Activated CD8-positive, alpha-beta T cell treated with anti-CD3 and anti-CD28 coated beads for 36 hours (primary cell): ENCODE results near the gene EFCAB10. TPM values are rescaled to one million over a fixed set of nuclear protein-coding genes. Genes with fewer than 3 reads are reported as not detected.
A peak's percentile ranks its signal among the peaks of the same experiment; 100 is the strongest.

Experiments
- ATAC-seq: fragments of 200-7000 bp; cut with Tn5 transposase; one replicate; pipeline ENCODE4 v1.10.0; 2021; ENCODE audit warnings: mild to moderate bottlenecking, moderate library complexity
- CTCF ChIA-PET: fragments of 350-600 bp; sonication (Branson Sonifier 250); formaldehyde crosslinking; loops from one replicate; lab custom pipeline; 2021; ENCODE audit warnings: antibody characterized with exemption; lab: Charles Lee
- POLR2A ChIA-PET: fragments of 350-600 bp; sonication (Branson Sonifier 250); formaldehyde crosslinking; loops from one replicate; lab custom pipeline; 2021; ENCODE audit warnings: antibody characterized with exemption; lab: Charles Lee
- DNase-seq: peaks from one replicate; pipeline ENCODE4 v3.0.0-alpha.2; 2020
- H3K27ac Mint-ChIP-seq: one replicate; pipeline ENCODE4 v1.8.0; 2021; ENCODE audit warnings: mild to moderate bottlenecking, mixed read lengths
- H3K27me3 Mint-ChIP-seq: one replicate; pipeline ENCODE4 v1.8.0; 2021; ENCODE audit warnings: mixed read lengths
- H3K36me3 Mint-ChIP-seq: one replicate; pipeline ENCODE4 v1.8.0; 2021; ENCODE audit warnings: low read depth, mixed read lengths
- H3K4me1 Mint-ChIP-seq: one replicate; pipeline ENCODE4 v1.8.0; 2021; ENCODE audit warnings: low read depth, mixed read lengths
- H3K4me3 Mint-ChIP-seq: one replicate; pipeline ENCODE4 v1.8.0; 2021; ENCODE audit warnings: mild to moderate bottlenecking, moderate library complexity, mixed read lengths
- H3K9me3 Mint-ChIP-seq: one replicate; pipeline ENCODE4 v1.8.0; 2021; ENCODE audit warnings: mixed read lengths
- intact Hi-C: fragments of 100-400 bp; cut with micrococcal nuclease; formaldehyde crosslinking; loops from one replicate; pipeline ENCODE4 v1.10.0; 2022
- total RNA-seq, 2 experiments: library from RNA; stranded (reverse); gene quantifications; one replicate each; pipeline ENCODE4 v1.2.3, GENCODE V29; 2021
- TF ChIP-seq, protein P1 (sequence below): fragments of 200-600 bp; IDR thresholded peaks from one replicate; pipeline ENCODE4 v1.8.0; 2022; ENCODE audit warnings: antibody characterized with exemption, mild to moderate bottlenecking

Gene EFCAB10
- total RNA-seq, 2 experiments from 2014 or later, result not detected

DNA sequence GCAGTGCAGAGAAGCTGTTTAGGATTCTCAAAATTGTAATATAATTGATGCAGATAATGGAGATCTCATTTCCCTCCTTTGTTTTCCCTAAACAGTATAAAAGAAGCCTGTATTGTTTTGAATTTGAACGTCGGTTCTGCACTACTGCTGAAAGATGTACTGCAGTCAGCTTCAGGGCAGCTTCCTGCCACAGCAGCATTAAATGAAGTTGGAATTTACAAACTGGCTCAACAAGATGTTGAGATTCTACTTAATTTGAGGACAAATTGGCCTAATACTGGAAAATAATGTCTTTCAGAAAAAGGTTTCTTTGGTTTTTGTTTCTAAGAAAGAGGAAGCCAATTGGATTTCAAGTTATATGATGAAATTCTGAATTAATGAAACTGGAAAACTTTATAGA, 14.3 kb downstream of the EFCAB10 start:
- POLR2A ChIA-PET, result no interaction called here
- Mint-ChIP-seq H3K27ac (no peak overlapping the region), H3K36me3 (peaks cover 19% of the 10 kb centered on the region)

DNA sequence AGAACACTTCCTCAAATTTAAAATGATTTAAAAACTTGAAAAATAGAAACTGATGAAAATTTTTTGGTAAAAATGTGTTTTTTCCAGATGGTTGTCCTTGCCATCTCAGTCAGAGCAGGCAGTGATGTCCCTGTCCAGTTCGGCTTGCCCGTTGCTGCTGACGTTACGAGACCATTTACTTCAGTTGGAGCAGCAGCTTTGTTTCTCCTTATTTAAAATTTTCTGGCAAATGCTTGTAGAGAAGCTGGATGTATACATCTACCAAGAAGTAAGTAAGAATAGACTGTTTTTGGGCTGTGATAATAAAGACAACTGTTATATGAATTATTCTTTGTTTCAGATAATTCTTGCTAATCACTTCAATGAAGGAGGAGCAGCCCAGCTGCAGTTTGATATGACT, 16.1 kb downstream of the EFCAB10 start:
- CTCF ChIA-PET, result interaction anchor here (1.2 to 1.6 kb wide), 2 partner anchors 34 to 176 kb away, joined by 3 to 6 read pairs; partner anchors contain the start of gene RINT1
- Mint-ChIP-seq H3K4me3 (no peak overlapping the region), H3K9me3 (no peaks in the 10 kb centered on the region), H3K4me1 (no peaks in the 10 kb centered on the region), H3K36me3 (peaks cover 18% of the 10 kb centered on the region), H3K27me3 (no peaks in the 10 kb centered on the region), H3K27ac (no peak overlapping the region)
- intact Hi-C loops, result no loop called here
- POLR2A ChIA-PET, result no interaction called here
- ATAC-seq (no peak), DNase-seq (no peak)
- TF ChIP-seq, protein P1, sequence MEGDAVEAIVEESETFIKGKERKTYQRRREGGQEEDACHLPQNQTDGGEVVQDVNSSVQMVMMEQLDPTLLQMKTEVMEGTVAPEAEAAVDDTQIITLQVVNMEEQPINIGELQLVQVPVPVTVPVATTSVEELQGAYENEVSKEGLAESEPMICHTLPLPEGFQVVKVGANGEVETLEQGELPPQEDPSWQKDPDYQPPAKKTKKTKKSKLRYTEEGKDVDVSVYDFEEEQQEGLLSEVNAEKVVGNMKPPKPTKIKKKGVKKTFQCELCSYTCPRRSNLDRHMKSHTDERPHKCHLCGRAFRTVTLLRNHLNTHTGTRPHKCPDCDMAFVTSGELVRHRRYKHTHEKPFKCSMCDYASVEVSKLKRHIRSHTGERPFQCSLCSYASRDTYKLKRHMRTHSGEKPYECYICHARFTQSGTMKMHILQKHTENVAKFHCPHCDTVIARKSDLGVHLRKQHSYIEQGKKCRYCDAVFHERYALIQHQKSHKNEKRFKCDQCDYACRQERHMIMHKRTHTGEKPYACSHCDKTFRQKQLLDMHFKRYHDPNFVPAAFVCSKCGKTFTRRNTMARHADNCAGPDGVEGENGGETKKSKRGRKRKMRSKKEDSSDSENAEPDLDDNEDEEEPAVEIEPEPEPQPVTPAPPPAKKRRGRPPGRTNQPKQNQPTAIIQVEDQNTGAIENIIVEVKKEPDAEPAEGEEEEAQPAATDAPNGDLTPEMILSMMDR, result no peak

More for the DNA sequence above, 14.3 kb downstream of the EFCAB10 start:
- no peak overlapping the region for H3K4me3 Mint-ChIP-seq
- no peaks in the 10 kb centered on the region for H3K4me1 Mint-ChIP-seq
- intact Hi-C loops, result no loop called here
- ATAC-seq (no peak), DNase-seq (no peak)
- no peaks in the 10 kb centered on the region for H3K9me3 Mint-ChIP-seq
- TF ChIP-seq, protein P1, result no peak
- CTCF ChIA-PET, result no interaction called here
- H3K27me3 Mint-ChIP-seq, result no peaks in the 10 kb centered on the region

DNA sequence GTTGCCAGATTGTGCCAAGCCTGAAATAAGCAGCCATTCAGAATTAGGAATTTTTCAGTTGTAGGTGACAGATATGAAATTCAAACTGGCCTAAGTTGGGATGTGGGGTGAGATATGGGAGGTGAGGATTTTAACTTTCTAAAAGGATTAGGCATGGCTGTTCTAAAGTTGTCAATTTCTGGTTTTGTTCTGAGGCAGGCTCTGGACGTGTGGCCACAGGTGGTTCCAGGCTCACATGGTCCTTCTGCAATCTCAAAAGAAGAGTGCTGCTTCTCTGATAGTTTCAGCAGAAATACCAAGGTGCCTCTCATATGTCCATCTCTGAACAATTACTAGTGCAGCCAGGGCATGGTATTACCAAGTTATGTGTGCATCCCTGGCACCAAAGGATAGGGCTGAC, 21.4 kb downstream of the EFCAB10 start:
- no peaks in the 10 kb centered on the region for H3K9me3 Mint-ChIP-seq
- no peaks in the 10 kb centered on the region for H3K27me3 Mint-ChIP-seq
- ATAC-seq (no peak), DNase-seq (no peak)
- no peak overlapping the region for H3K27ac Mint-ChIP-seq
- H3K4me1 Mint-ChIP-seq, result no peaks in the 10 kb centered on the region
- CTCF ChIA-PET, result no interaction called here
- intact Hi-C loops, result no loop called here
- TF ChIP-seq, protein P1, result no peak
- H3K4me3 Mint-ChIP-seq, result no peak overlapping the region
- peaks cover 22% of the 10 kb centered on the region for H3K36me3 Mint-ChIP-seq
- POLR2A ChIA-PET, result interaction anchor here (0.6 kb wide), 1 partner anchor 407 kb away, joined by 4 read pairs; no protein-coding TSS in a partner anchor

DNA sequence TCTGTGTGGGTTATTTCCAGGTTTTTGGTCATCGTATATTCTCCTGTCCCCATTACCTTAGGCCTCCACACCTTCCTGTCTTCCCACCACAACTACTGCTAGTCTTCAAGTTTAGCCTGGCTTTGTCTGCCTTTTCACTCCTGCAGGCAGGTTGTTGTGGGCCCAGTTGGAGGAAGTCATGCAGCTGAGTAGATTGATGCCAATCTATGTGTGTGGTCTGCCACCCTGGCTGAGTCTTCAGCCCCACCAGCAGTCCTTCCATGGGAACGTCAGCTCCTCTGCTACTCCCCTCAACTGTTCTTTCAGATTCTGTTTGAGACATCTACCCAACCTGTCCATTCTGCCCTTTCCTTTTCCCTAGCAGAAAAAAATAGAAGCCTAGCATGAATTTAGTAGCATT, 43.0 kb downstream of the EFCAB10 start:
- ATAC-seq (no peak), DNase-seq (no peak)
- TF ChIP-seq, protein P1, result no peak
- H3K9me3 Mint-ChIP-seq, result no peaks in the 10 kb centered on the region
- H3K27me3 Mint-ChIP-seq, result no peaks in the 10 kb centered on the region
- no peak overlapping the region for H3K27ac Mint-ChIP-seq
- H3K36me3 Mint-ChIP-seq, result peaks cover 23% of the 10 kb centered on the region
- CTCF ChIA-PET, result no interaction called here
- intact Hi-C loops, result no loop called here
- POLR2A ChIA-PET, result interaction anchor here (1.1 kb wide), 1 partner anchor 19 kb away, joined by 4 read pairs; no protein-coding TSS in a partner anchor
- H3K4me3 Mint-ChIP-seq, result no peak overlapping the region
- peaks cover 15% of the 10 kb centered on the region for H3K4me1 Mint-ChIP-seq

DNA sequence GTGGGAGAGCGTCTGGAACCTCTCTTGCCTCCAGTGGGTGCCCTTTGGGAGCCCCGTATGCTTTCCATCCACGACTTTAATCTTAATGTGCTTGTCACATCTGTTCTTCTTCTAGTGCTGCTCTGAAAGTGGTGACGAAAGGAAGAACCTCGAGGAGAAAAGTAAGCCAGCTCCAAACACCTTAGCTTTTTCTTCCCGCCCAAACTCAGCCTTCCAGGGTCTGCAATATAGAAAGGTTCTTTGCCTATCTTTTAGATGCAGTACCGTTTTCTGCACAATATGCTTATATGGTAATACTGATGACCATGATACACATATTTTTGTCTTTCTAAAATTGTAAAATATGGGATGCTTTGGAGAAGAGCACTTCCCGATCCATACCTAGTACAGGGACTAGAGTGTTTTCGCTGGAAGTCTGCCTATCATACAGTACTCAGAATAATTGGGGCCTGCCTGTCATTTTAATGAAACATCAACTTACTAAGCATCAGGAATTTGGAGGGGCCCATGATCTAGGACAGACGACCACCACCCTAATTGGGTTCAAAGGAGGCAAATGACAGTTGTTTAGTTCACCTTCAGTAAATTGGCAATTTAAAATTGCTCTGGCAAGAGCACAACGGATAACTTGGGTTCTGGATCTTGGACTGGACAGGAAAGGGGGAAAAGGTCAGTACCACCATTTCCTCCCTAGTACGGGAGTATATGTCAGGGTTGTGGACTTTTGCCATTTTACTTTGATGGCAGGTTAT, 48.4 kb downstream of the EFCAB10 start:
- TF ChIP-seq, protein P1, result no peak
- Mint-ChIP-seq H3K4me3 (peak overlapping the region; percentile 89), H3K36me3 (peaks cover 2% of the 10 kb centered on the region), H3K9me3 (no peaks in the 10 kb centered on the region), H3K27ac (peak overlapping the region; percentile 94), H3K4me1 (peaks cover 28% of the 10 kb centered on the region), H3K27me3 (no peaks in the 10 kb centered on the region)
- intact Hi-C loops, result no loop called here
- ATAC-seq (no peak), DNase-seq (no peak)
- POLR2A ChIA-PET, result interaction anchor here (0.6 to 2.0 kb wide), 5 partner anchors 11 to 480 kb away, joined by 3 to 13 read pairs (median 4); partner anchors contain the start of gene PUS7
- CTCF ChIA-PET, result interaction anchor here (1.5 to 1.6 kb wide), 3 partner anchors 10 to 103 kb away, joined by 4 to 8 read pairs (median 7); no protein-coding TSS in a partner anchor
